ENCODE results near the gene RIMBP2.
A peak's percentile ranks its signal among the peaks of the same experiment; 100 is the strongest.

RIMBP2 gene

GRCh38 chr12:130529781-130530180 is 186.3 kb downstream of the RIMBP2 start:
- DNase-seq (ENCODE audit: low read depth): no peak
- no peak for TF ChIP-seq CTCF (IDR thresholded peaks at IDR 0.05; ENCODE audit: control insufficient read depth, extremely low read depth, insufficient read depth)
- no peak overlapping the region for H3K4me3 ChIP-seq (ENCODE audit: low read depth, low read length)

- no peak for DNase-seq (ENCODE audit: low read depth)
- TF ChIP-seq CTCF (IDR thresholded peaks at IDR 0.05; ENCODE audit: control insufficient read depth, extremely low read depth, insufficient read depth): no peak
These were observed 188.9 kb downstream of the RIMBP2 start for GRCh38 chr12:130527239-130527638.

DNA sequence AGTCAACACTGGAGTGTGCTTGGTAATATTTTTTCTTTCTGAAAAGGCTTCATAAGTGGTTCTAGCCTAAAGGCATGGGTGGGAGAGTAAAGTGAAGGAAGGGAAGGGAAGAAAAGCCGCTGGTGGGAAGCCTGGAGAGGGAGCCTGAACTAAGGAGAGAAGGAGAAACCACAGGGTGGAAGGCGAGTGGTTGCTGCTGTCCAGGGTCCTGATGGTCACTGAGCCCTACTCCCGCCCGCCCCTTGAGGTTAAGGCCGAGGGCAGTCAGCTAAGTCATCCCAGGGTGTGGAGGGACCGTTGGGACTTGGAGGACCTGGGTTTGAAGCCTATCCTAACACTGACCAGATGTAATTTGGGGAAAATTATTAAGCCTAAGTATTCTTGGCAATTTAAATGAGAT is 189.3 kb downstream of the RIMBP2 start:
- peak; percentile 4 for DNase-seq (ENCODE audit: low read depth)
- H3K4me3 ChIP-seq (ENCODE audit: low read depth, low read length): no peak overlapping the region
- no peak for TF ChIP-seq CTCF (IDR thresholded peaks at IDR 0.05; ENCODE audit: control insufficient read depth, extremely low read depth, insufficient read depth)

More at GRCh38 chr12:130527239-130527638, 188.9 kb downstream of the RIMBP2 start:
- H3K4me3 ChIP-seq (ENCODE audit: low read depth, low read length): no peak overlapping the region

DNA sequence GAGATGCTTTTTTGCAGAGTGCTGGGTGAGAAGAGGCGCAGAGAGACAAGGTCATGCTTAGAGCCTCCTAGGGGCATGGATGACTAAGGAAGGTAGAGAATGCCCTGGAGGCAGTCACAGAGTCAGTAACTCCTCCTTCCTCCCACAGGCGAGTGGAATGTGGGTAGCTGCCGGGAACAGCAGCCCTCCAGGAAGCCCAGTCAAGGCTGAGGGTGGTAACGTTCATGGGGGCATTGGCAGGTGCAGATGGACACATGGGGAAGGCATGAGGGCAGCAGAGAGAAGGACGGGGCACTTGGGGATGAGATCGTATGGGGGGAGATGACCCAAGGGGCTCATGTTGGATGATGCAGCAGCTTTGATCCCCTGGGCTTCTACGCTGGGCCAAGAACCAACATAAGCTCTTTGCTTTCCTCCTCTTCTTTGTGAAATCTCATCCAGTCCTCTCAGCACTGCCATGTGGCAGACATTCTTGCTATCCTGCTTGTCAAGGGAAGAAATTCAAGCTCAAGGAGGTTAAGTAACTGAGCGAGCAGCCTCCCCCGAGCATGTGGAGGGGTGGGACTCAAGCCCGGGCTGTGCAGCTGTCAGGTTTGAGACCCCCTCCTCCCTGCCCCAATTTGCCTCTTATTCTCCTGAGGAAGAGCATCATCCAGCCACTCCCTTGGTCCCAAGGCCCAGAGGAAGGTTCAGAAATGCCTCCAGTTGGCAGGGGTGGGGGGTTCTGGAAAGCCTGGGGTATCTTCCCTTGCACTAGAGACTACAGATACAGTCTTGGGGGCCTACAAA is 190.5 kb downstream of the RIMBP2 start:
- TF ChIP-seq CTCF (IDR thresholded peaks at IDR 0.05; ENCODE audit: control insufficient read depth, extremely low read depth, insufficient read depth): no peak
- no peak for DNase-seq (ENCODE audit: low read depth)
- H3K4me3 ChIP-seq (ENCODE audit: low read depth, low read length): no peak overlapping the region

GRCh38 chr12:130524759-130525158 is 191.3 kb downstream of the RIMBP2 start:
- no peak for DNase-seq (ENCODE audit: low read depth)
- no peak for TF ChIP-seq CTCF (IDR thresholded peaks at IDR 0.05; ENCODE audit: control insufficient read depth, extremely low read depth, insufficient read depth)

DNA sequence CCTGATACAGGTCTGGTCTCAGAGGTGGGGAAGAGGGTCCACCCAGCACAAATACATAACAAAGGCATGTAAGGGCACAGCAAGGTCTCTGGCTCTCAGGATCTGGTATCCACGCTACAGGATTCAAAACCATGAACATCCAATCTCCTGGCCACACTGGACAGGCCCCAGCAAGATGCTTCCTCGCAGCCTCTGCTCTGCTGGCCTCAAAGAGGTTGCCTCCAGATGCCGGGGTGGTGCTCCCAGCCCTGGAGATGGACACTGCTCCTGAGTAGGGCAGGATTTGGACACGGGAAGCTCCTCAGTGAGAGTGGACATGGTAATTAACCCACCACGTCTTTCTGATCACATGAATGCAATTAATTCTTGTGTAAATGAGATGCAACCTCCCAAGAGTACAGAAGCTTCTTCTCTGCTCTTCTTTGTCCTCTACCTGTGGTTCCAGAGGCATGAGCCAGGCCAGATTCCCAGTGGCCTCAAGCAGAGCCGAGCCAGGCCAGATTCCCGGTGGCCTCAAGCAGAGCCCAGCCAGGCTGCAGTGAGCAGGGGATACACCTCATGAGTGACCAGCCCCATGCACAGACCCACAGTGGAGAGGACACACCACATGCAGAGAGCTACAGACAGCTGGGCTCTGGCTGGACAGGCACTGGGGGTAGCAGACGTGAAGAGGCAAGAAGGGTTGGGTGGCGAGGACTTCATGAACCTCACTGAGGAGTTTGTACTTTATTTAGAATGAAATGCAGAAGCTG is 192.1 kb downstream of the RIMBP2 start:
- H3K4me3 ChIP-seq (ENCODE audit: low read depth, low read length): no peak overlapping the region
- TF ChIP-seq CTCF (IDR thresholded peaks at IDR 0.05; ENCODE audit: control insufficient read depth, extremely low read depth, insufficient read depth): no peak
- DNase-seq (ENCODE audit: low read depth): no peak

More at GRCh38 chr12:130524759-130525158, 191.3 kb downstream of the RIMBP2 start:
- no peak overlapping the region for H3K4me3 ChIP-seq (ENCODE audit: low read depth, low read length)

Measured in LNCaP clone FGC (cell line).